PC-9 (cell line): ENCODE results near the gene ZNF385B. TPM values are rescaled to one million over a fixed set of nuclear protein-coding genes. Genes with fewer than 3 reads are reported as not detected.

Experiments used
- BruUV-seq: library from RNA; stranded (reverse); fragments of 400-500 nt; replicated peaks from 2 replicates; lab custom pipeline; 2021; lab: Mats Ljungman, UMichigan
- CTCF ChIA-PET: fragments of 300-600 bp; sonication (Branson Sonifier 250); formaldehyde crosslinking; loops from one replicate; lab custom pipeline; 2022; ENCODE audit warnings: antibody characterized with exemption; lab: Charles Lee
- POLR2A ChIA-PET: fragments of 300-600 bp; sonication (Branson Sonifier 250); formaldehyde crosslinking; loops from one replicate; lab custom pipeline; 2022; ENCODE audit warnings: antibody characterized with exemption; ENCODE audit not compliant: unreplicated experiment; lab: Charles Lee
- DNase-seq, 2 experiments: peaks; one replicate each; pipeline versions ENCODE4 v3.0.0 to v3.0.0-alpha.2; 2015 to 2022; ENCODE audit warnings: mixed read lengths in 1 of 2
- H2AFZ ChIP-seq: fragments of 200-600 bp; sonication (generic); 2 replicates; pipeline ENCODE4 v1.8.1; 2017; ENCODE audit warnings: antibody characterized with exemption
- H3F3A ChIP-seq: fragments of 200-600 bp; sonication (generic); 2 replicates; pipeline ENCODE4 v1.8.1; 2017; ENCODE audit warnings: antibody characterized with exemption, mild to moderate bottlenecking, low read depth; ENCODE audit not compliant: insufficient read depth
- H3K27ac ChIP-seq: fragments of 200-600 bp; sonication (generic); 2 replicates; pipeline ENCODE4 v1.6.1; 2016; ENCODE audit warnings: mixed run types
- H3K27me3 ChIP-seq: fragments of 200-600 bp; sonication (generic); 2 replicates; pipeline ENCODE4 v1.6.1; 2016; ENCODE audit warnings: low read depth, mixed run types; ENCODE audit not compliant: insufficient read depth
- H3K36me3 ChIP-seq: fragments of 200-600 bp; sonication (generic); 2 replicates; pipeline ENCODE4 v1.6.1; 2016; ENCODE audit warnings: low read depth, mixed run types
- H3K4me1 ChIP-seq: fragments of 200-600 bp; sonication (generic); replicated peaks from 2 replicates; pipeline ENCODE4 v1.6.1; 2016; ENCODE audit warnings: mixed run types; ENCODE audit not compliant: insufficient read depth
- H3K4me2 ChIP-seq: fragments of 200-600 bp; sonication (generic); 2 replicates; pipeline ENCODE4 v1.6.1; 2017; ENCODE audit warnings: mixed run types
- H3K4me3 ChIP-seq: fragments of 200-600 bp; sonication (generic); 2 replicates; pipeline ENCODE4 v1.6.1; 2016; ENCODE audit warnings: mixed run types
- H3K79me2 ChIP-seq: fragments of 200-600 bp; sonication (generic); 2 replicates; pipeline ENCODE4 v1.6.1; 2017; ENCODE audit warnings: low read depth, mixed run types
- H3K9me2 ChIP-seq: fragments of 200-600 bp; sonication (generic); 2 replicates; pipeline ENCODE4 v1.8.1; 2017; ENCODE audit warnings: mild to moderate bottlenecking; ENCODE audit not compliant: insufficient read depth
- H3K9me3 ChIP-seq: fragments of 200-600 bp; sonication (generic); 2 replicates; pipeline ENCODE4 v1.8.1; 2016; ENCODE audit warnings: low read depth; ENCODE audit not compliant: insufficient read depth
- H4K20me1 ChIP-seq: fragments of 200-600 bp; sonication (generic); 2 replicates; pipeline ENCODE4 v1.8.1; 2017; ENCODE audit not compliant: insufficient read depth
- EZH2 ChIP-seq: fragments of 200-600 bp; sonication (generic); IDR thresholded peaks from 2 replicates; pipeline ENCODE4 v1.8.0; 2017; ENCODE audit warnings: antibody characterized with exemption, low read depth
- intact Hi-C: fragments of 100-400 bp; cut with micrococcal nuclease; formaldehyde crosslinking; loops from one replicate; pipeline ENCODE4 v1.10.0; 2022; ENCODE audit not compliant: unreplicated experiment
- total RNA-seq: library from RNA; stranded (reverse); gene quantifications from 2 replicates; pipeline ENCODE4 v1.2.3, GENCODE V29; 2021
- TF ChIP-seq, protein P1 (sequence below): fragments of 200-600 bp; sonication (generic); conservative IDR thresholded peaks from 2 replicates; pipeline ENCODE4 v1.6.1; 2017; ENCODE audit warnings: mixed run types, antibody characterized with exemption, mild to moderate bottlenecking, moderate library complexity

The ZNF385B gene
- total RNA-seq, 1 experiment from 2014 or later: 4.1 TPM

- no peaks in the 10 kb centered on the region for H3K4me1 ChIP-seq
- no peaks in the 10 kb centered on the region for H3K27me3 ChIP-seq
- no peak overlapping the region for H3K27ac ChIP-seq
- no peaks in the 10 kb centered on the region for H3K36me3 ChIP-seq
- no peaks in the 10 kb centered on the region for H4K20me1 ChIP-seq
- ChIA-PET POLR2A (no interaction called here), CTCF (no interaction called here)
- no peaks in the 10 kb centered on the region for H3K9me3 ChIP-seq
- no peak for DNase-seq
- H3K4me3 ChIP-seq: no peak overlapping the region
- H3F3A ChIP-seq: no peaks in the 10 kb centered on the region
- no TSS peak for BruUV-seq
- intact Hi-C loops: no loop called here
- no peak overlapping the region for H2AFZ ChIP-seq
- TF ChIP-seq, protein P1, sequence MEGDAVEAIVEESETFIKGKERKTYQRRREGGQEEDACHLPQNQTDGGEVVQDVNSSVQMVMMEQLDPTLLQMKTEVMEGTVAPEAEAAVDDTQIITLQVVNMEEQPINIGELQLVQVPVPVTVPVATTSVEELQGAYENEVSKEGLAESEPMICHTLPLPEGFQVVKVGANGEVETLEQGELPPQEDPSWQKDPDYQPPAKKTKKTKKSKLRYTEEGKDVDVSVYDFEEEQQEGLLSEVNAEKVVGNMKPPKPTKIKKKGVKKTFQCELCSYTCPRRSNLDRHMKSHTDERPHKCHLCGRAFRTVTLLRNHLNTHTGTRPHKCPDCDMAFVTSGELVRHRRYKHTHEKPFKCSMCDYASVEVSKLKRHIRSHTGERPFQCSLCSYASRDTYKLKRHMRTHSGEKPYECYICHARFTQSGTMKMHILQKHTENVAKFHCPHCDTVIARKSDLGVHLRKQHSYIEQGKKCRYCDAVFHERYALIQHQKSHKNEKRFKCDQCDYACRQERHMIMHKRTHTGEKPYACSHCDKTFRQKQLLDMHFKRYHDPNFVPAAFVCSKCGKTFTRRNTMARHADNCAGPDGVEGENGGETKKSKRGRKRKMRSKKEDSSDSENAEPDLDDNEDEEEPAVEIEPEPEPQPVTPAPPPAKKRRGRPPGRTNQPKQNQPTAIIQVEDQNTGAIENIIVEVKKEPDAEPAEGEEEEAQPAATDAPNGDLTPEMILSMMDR: no peak
- no peak for TF ChIP-seq EZH2
- H3K9me2 ChIP-seq: 0 out of 2 replicates have a peak, but pooled peaks cover 2% of the 10 kb centered on the region
- H3K4me2 ChIP-seq: no peak overlapping the region
- no peaks in the 10 kb centered on the region for H3K79me2 ChIP-seq
These were observed 390.4 kb downstream of the ZNF385B start for GRCh38 chr2:179470992-179471391.

GRCh38 chr2:179470089-179470488, 391.3 kb downstream of the ZNF385B start:
- H3K9me2 ChIP-seq: 0 out of 2 replicates have a peak, but pooled peaks cover 2% of the 10 kb centered on the region
- H4K20me1 ChIP-seq: no peaks in the 10 kb centered on the region
- no peak overlapping the region for H3K4me2 ChIP-seq
- no TSS peak for BruUV-seq
- no peak for DNase-seq
- no peaks in the 10 kb centered on the region for H3K36me3 ChIP-seq
- no peaks in the 10 kb centered on the region for H3K79me2 ChIP-seq
- no peak overlapping the region for H2AFZ ChIP-seq
- TF ChIP-seq EZH2: no peak
- TF ChIP-seq, protein P1: no peak
- no peaks in the 10 kb centered on the region for H3K9me3 ChIP-seq
- ChIA-PET CTCF (no interaction called here), POLR2A (no interaction called here)
- no peaks in the 10 kb centered on the region for H3F3A ChIP-seq
- H3K27ac ChIP-seq: no peak overlapping the region
- intact Hi-C loops: no loop called here
- H3K4me3 ChIP-seq: no peak overlapping the region
- H3K4me1 ChIP-seq: no peaks in the 10 kb centered on the region
- H3K27me3 ChIP-seq: no peaks in the 10 kb centered on the region

DNA sequence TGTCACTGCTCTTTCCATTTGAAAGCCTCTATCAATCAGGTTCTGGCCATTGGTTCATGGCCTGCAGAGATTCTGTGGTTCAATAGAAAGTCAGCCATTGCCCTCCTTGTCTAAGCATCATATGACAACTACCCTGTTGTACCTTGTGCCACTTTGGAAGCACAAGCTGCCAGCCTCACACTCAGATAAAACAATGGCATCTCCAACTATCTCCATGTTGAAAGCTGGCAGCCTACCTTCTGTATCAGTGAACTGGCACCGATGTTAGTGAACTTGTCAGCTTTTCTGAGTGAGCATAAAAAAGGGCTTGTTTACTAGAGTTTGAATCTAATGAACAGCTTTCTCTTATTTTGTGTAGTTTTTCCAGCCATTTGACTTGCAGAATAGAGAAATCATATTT, 393.5 kb downstream of the ZNF385B start:
- no peak overlapping the region for H3K4me3 ChIP-seq
- CTCF ChIA-PET: no interaction called here
- TF ChIP-seq, protein P1: no peak
- no peak for TF ChIP-seq EZH2
- H3K27ac ChIP-seq: no peak overlapping the region
- H3K4me2 ChIP-seq: no peak overlapping the region
- H3K27me3 ChIP-seq: no peaks in the 10 kb centered on the region
- no peaks in the 10 kb centered on the region for H3K9me3 ChIP-seq
- H3K79me2 ChIP-seq: no peaks in the 10 kb centered on the region
- no TSS peak for BruUV-seq
- 0 out of 2 replicates have a peak, but pooled peaks cover 2% of the 10 kb centered on the region for H3K9me2 ChIP-seq
- H4K20me1 ChIP-seq: no peaks in the 10 kb centered on the region
- no peaks in the 10 kb centered on the region for H3K36me3 ChIP-seq
- no peak for DNase-seq
- H2AFZ ChIP-seq: no peak overlapping the region
- no peaks in the 10 kb centered on the region for H3K4me1 ChIP-seq
- no peaks in the 10 kb centered on the region for H3F3A ChIP-seq
- POLR2A ChIA-PET: interaction anchor here (0.6 kb wide), 1 partner anchor 154 kb away, joined by 4 read pairs; no protein-coding TSS in a partner anchor
- intact Hi-C loops: no loop called here
